Parathyroid adenoma (tissue), 2 donors: Measurements from ENCODE around the gene KLF7.

Experiments
- H2AFZ ChIP-seq: fragments of 300-600 bp; sonication (generic); one replicate; pipeline ENCODE4 v1.7.0; 2017; ENCODE audit warnings: antibody characterized with exemption, mild to moderate bottlenecking
- H3K27ac ChIP-seq: fragments of 300-600 bp; sonication (generic); one replicate; pipeline ENCODE4 v1.7.0; 2017
- H3K27me3 ChIP-seq: fragments of 300-600 bp; sonication (generic); one replicate; pipeline ENCODE4 v1.7.0; 2017; ENCODE audit warnings: low read length; ENCODE audit not compliant: control insufficient read depth, insufficient read depth
- H3K36me3 ChIP-seq: fragments of 300-600 bp; sonication (generic); one replicate; pipeline ENCODE4 v1.7.0; 2017; ENCODE audit warnings: low read length; ENCODE audit not compliant: control insufficient read depth, insufficient read depth
- H3K4me1 ChIP-seq: fragments of 300-600 bp; sonication (generic); one replicate; pipeline ENCODE4 v1.7.0; 2017; ENCODE audit warnings: control low read depth
- H3K4me2 ChIP-seq: fragments of 300-600 bp; sonication (generic); one replicate; pipeline ENCODE4 v1.7.0; 2017; ENCODE audit warnings: low read length
- H3K4me3 ChIP-seq: fragments of 300-600 bp; sonication (generic); one replicate; pipeline ENCODE4 v1.7.0; 2017; ENCODE audit warnings: low read depth, low read length
- H3K79me2 ChIP-seq: fragments of 300-600 bp; sonication (generic); one replicate; pipeline ENCODE4 v1.7.0; 2017; ENCODE audit warnings: control low read depth
- H3K9ac ChIP-seq: fragments of 300-600 bp; sonication (generic); one replicate; pipeline ENCODE4 v1.7.0; 2017; ENCODE audit warnings: mild to moderate bottlenecking
- H3K9me3 ChIP-seq: fragments of 300-600 bp; sonication (generic); one replicate; pipeline ENCODE4 v1.7.0; 2017; ENCODE audit warnings: low read length; ENCODE audit not compliant: control insufficient read depth
- CTCF ChIP-seq: fragments of 300-600 bp; sonication (generic); IDR thresholded peaks from one replicate; pipeline ENCODE4 v1.7.0; 2017; ENCODE audit warnings: antibody characterized with exemption, mild to moderate bottlenecking
- donor health status: primary hyperparathyroidism.

Gene KLF7

GRCh38 chr2:207164006-207164831, 1.5 kb downstream of the KLF7 start:
- Histone ChIP-seq H3K9me3 (no peaks in the 10 kb centered on the region), H3K79me2 (peaks cover 23% of the 10 kb centered on the region), H3K9ac (peak overlapping the region; percentile 22), H3K27ac (peak overlapping the region; percentile 99), H3K4me3 (peak overlapping the region; percentile 82), H3K27me3 (no peaks in the 10 kb centered on the region), H3K4me2 (peak overlapping the region; percentile 5), H3K36me3 (no peaks in the 10 kb centered on the region), H3K4me1 (peaks cover 6% of the 10 kb centered on the region), H2AFZ (peak overlapping the region; percentile 58)
- no peak for TF ChIP-seq CTCF

- Histone ChIP-seq H3K4me2 (peak overlapping the region; percentile 15), H3K36me3 (no peaks in the 10 kb centered on the region), H2AFZ (peak overlapping the region; percentile 58), H3K9ac (no peak overlapping the region), H3K79me2 (peaks cover 23% of the 10 kb centered on the region), H3K9me3 (no peaks in the 10 kb centered on the region), H3K4me1 (peaks cover 6% of the 10 kb centered on the region), H3K27me3 (no peaks in the 10 kb centered on the region), H3K27ac (peak overlapping the region; percentile 99), H3K4me3 (peak overlapping the region; percentile 82)
- no peak for TF ChIP-seq CTCF
Measured at GRCh38 chr2:207163756-207164005, 2.1 kb downstream of the KLF7 start.

- no peaks in the 10 kb centered on the region for H3K27me3 ChIP-seq
- peak overlapping the region; percentile 99 for H3K27ac ChIP-seq
- H3K4me1 ChIP-seq, result peaks cover 6% of the 10 kb centered on the region
- no peaks in the 10 kb centered on the region for H3K9me3 ChIP-seq
- peak overlapping the region; percentile 15 for H3K4me2 ChIP-seq
- no peak overlapping the region for H3K9ac ChIP-seq
- no peak overlapping the region for H2AFZ ChIP-seq
- no peaks in the 10 kb centered on the region for H3K36me3 ChIP-seq
- H3K79me2 ChIP-seq, result peaks cover 23% of the 10 kb centered on the region
- peak overlapping the region; percentile 82 for H3K4me3 ChIP-seq
- no peak for TF ChIP-seq CTCF
Measured at GRCh38 chr2:207163053-207163755, 2.5 kb downstream of the KLF7 start.

GRCh38 chr2:207162316-207162715, 3.4 kb downstream of the KLF7 start:
- Histone ChIP-seq H3K27ac (peak overlapping the region; percentile 99), H3K4me3 (no peak overlapping the region), H3K4me2 (no peak overlapping the region), H3K9me3 (no peaks in the 10 kb centered on the region), H3K36me3 (no peaks in the 10 kb centered on the region), H3K79me2 (peaks cover 26% of the 10 kb centered on the region), H3K9ac (no peak overlapping the region), H3K27me3 (no peaks in the 10 kb centered on the region), H3K4me1 (peaks cover 6% of the 10 kb centered on the region), H2AFZ (no peak overlapping the region)
- TF ChIP-seq CTCF, result no peak
